GM23248 (cell line): Measurements from ENCODE around the gene ERC2.

Experiments
- EZH2 ChIP-seq: fragments of 200-600 bp; sonication (generic); IDR thresholded peaks from 2 replicates; pipeline ENCODE4 v1.6.1; 2018; ENCODE audit warnings: antibody characterized with exemption, mild to moderate bottlenecking; ENCODE audit not compliant: insufficient read depth, poor library complexity, severe bottlenecking
- EZH2phosphoT487 ChIP-seq: fragments of 200-600 bp; sonication (generic); IDR thresholded peaks from 2 replicates; pipeline ENCODE4 v1.6.1; 2018; ENCODE audit warnings: antibody characterized with exemption, moderate library complexity, mild to moderate bottlenecking, low read depth; ENCODE audit not compliant: insufficient read depth

GRCh38 chr3:55899887-55900286 is 568.4 kb downstream of the ERC2 start:
- no peak for TF ChIP-seq EZH2
- no peak for TF ChIP-seq EZH2phosphoT487
